BLaER1 treated with 17β-estradiol and CSF1 and Interleukin-3, amounts not matched to agents 10 nM and 100 nM (cell line): ENCODE results near the gene GPR135.
A peak's percentile ranks its signal among the peaks of the same experiment; 100 is the strongest.

Experiments used
- H3K27ac ChIP-seq, 11 experiments: shearing (Covaris generic); formaldehyde crosslinking; 2 replicates each; pipeline ENCODE4 v1.8.1; 2022
- H3K27me3 ChIP-seq, 11 experiments: shearing (Covaris generic); formaldehyde crosslinking; 2 replicates each; pipeline ENCODE4 v1.8.1; 2022
- H3K36me3 ChIP-seq, 11 experiments: shearing (Covaris generic); formaldehyde crosslinking; 2 replicates each; pipeline ENCODE4 v1.8.1; 2022
- H3K4me1 ChIP-seq, 10 experiments: shearing (Covaris generic); formaldehyde crosslinking; 2 replicates each; pipeline ENCODE4 v1.8.1; 2022
- H3K4me2 ChIP-seq, 11 experiments: shearing (Covaris generic); formaldehyde crosslinking; 2 replicates each; pipeline ENCODE4 v1.8.1; 2022
- H3K4me3 ChIP-seq, 10 experiments: shearing (Covaris generic); formaldehyde crosslinking; 2 replicates each; pipeline ENCODE4 v1.8.1; 2022
- H3K9ac ChIP-seq, 11 experiments: shearing (Covaris generic); formaldehyde crosslinking; 2 replicates each; pipeline ENCODE4 v1.8.1; 2022
- H3K9me3 ChIP-seq, 11 experiments: shearing (Covaris generic); formaldehyde crosslinking; replicated peaks in 1 of 11; 2 replicates each; pipeline ENCODE4 v1.8.1; 2022
- H4K20me1 ChIP-seq, 11 experiments: shearing (Covaris generic); formaldehyde crosslinking; 2 replicates each; pipeline ENCODE4 v1.8.1; 2022
- Cebpa-rat ChIP-seq, 11 experiments: shearing (Covaris generic); IDR thresholded peaks; 2 replicates each; pipeline ENCODE4 v1.8.1; 2022

GPR135 gene, protein sequence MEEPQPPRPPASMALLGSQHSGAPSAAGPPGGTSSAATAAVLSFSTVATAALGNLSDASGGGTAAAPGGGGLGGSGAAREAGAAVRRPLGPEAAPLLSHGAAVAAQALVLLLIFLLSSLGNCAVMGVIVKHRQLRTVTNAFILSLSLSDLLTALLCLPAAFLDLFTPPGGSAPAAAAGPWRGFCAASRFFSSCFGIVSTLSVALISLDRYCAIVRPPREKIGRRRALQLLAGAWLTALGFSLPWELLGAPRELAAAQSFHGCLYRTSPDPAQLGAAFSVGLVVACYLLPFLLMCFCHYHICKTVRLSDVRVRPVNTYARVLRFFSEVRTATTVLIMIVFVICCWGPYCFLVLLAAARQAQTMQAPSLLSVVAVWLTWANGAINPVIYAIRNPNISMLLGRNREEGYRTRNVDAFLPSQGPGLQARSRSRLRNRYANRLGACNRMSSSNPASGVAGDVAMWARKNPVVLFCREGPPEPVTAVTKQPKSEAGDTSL

DNA sequence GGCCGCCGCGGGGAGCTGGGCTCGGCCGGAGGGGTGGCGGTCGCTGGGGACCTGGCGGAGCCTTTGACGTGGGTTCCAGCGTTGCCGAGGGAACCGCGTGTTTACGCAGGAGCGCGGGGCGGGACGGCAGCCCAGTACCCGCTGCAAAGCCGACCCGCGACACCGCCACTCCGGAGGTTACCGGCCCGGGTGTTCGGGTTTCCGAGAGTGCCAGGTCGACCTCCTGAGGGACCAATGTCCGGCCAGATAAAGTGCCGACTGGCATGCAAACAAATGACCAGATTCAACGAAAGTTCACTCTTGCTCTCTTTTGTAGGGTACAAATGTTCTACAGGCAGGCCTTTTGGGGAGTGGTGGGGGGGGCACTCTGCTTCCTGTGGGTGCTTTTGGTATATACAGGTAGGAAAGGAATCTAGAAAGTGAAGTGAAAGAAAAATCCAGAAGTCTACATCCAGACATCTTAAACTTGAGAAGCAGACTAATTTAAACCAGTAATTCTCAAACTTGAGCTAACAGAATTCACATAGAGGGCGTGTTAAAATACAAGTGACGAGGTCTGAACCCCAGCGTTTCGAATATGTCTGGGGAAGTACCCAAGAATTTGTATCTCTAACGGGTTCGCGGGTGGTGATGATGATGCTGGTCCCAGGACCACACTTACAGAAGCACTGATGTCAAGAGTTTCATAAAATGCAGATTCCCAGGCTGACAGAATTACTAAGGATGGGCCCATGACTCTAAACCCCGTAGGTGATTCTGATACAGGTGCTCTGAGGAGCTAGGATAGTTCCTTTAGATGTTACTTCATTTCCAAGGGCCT, at the start of gene GPR135:
Gene GPR135 (minus strand): TSS at position 65 of the 820 bp plus-strand sequence. CDS start 154 bp downstream, outside the sequence.
- H4K20me1 ChIP-seq, result peaks cover 0 to 47% (median 33%) of the 10 kb centered on the region in 11 experiments; a peak in 18 of 22 replicates
- no peaks in the 10 kb centered on the region for H3K9me3 ChIP-seq
- H3K36me3 ChIP-seq, result peaks cover 0 to 26% (median 10%) of the 10 kb centered on the region in 11 experiments; a peak in 14 of 22 replicates
- peak within 1 kb of the TSS; percentile 28 to 74 (median 59); a peak in 21 of 22 replicates for H3K9ac ChIP-seq
- peaks cover 8 to 16% (median 12%) of the 10 kb centered on the region in 10 experiments for H3K4me1 ChIP-seq
- H3K4me2 ChIP-seq, result peak within 1 kb of the TSS; percentile 87 to 100 (median 98)
- peak within 1 kb of the TSS in 2 of 11 experiments; percentile 7 to 33; a peak in 2 of 22 replicates for H3K27ac ChIP-seq
- no peak for TF ChIP-seq Cebpa-rat (IDR thresholded peaks at IDR 0.05)
- peak within 1 kb of the TSS; percentile 58 to 78 (median 69) for H3K4me3 ChIP-seq
- peaks cover 36 to 49% (median 43%) of the 10 kb centered on the region in 11 experiments for H3K27me3 ChIP-seq

DNA sequence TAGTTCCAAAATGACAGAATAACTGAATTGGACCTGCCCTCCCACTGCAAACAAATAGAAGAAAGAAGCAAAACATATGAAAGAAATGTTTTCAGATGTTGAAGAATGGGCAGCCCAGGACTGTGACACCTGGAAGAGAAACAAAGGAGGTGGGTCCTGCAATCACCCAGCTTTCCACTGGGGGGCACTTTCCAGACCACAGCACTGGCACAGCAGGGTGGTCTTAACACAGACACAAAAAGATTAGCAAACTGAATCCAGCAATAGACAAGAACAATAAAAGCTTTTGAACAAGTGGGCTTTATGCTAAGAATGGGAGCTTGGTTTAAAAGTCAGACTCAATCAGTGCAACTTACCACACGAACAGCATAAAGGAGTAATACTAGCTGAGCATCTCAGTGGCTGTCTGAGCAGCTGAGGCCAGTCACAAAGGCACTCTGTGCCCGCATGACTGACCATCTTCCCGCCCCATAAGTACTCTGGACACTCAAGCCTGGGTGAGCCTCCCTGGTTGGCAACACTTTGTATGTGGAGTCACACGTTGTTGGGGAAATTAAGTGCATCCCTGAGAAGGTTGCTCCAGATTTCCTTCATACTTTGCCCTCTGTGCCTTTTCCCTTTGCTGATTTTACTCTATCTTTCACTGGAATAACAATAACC, 46.9 kb upstream of the GPR135 start:
- Histone ChIP-seq H3K9me3 (0 out of 22 replicates have a peak, but pooled peaks cover 0 to 5% (median 0%) of the 10 kb centered on the region in 11 experiments), H4K20me1 (peaks cover 0 to 4% (median 0%) of the 10 kb centered on the region in 11 experiments; a peak in 1 of 22 replicates), H3K9ac (no peak overlapping the region), H3K4me1 (no peaks in the 10 kb centered on the region), H3K27ac (no peak overlapping the region), H3K27me3 (no peaks in the 10 kb centered on the region), H3K4me2 (no peak overlapping the region), H3K4me3 (no peak overlapping the region), H3K36me3 (no peaks in the 10 kb centered on the region)
- no peak for TF ChIP-seq Cebpa-rat (IDR thresholded peaks at IDR 0.05)

DNA sequence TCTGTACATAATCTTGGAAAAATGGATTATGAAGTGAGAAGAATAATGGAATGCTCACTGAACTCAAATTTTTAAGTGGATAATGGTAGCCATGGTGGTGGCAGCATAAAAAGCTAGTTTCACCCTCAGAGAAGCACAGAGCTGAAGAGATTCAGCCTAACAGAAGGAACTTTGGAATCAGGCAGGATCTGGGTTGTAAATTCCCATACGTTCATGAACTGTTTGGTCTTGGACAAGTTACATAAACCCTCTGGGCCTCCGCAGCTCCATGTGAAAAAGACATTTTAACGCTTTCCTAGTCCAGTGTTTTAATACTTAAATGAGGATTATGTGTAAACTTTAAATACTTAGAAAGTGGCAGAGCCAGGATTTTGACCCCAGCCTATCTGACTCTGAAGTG, 45.8 kb upstream of the GPR135 start:
- peaks cover 0 to 4% (median 0%) of the 10 kb centered on the region in 11 experiments; a peak in 1 of 22 replicates for H4K20me1 ChIP-seq
- H3K4me3 ChIP-seq, result no peak overlapping the region
- H3K4me1 ChIP-seq, result no peaks in the 10 kb centered on the region
- no peak overlapping the region for H3K9ac ChIP-seq
- TF ChIP-seq Cebpa-rat (IDR thresholded peaks at IDR 0.05), result no peak
- H3K27ac ChIP-seq, result no peak overlapping the region
- peaks cover 0 to 5% (median 0%) of the 10 kb centered on the region in 11 experiments; a peak in 1 of 22 replicates for H3K36me3 ChIP-seq
- H3K9me3 ChIP-seq, result 0 out of 22 replicates have a peak, but pooled peaks cover 0 to 5% (median 0%) of the 10 kb centered on the region in 11 experiments
- H3K4me2 ChIP-seq, result no peak overlapping the region
- H3K27me3 ChIP-seq, result no peaks in the 10 kb centered on the region

DNA sequence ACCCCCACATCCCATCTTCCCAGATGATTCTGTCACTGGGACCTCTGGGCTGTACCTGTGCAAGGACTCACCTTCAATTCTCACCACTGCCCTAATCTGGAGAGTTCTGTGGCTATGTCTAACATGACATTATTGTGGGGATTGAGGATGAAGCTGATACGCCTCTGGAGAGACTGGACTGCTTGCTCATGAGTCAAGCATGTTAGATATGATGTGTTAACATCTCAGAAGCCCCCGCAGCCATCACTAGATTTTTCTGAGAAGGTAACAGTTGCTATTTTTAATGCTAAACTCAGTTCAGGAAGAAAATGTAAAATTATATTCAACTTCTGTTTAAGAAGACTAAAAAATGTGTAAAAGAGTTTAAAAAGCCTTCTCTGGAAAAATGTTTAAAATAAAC, 44.8 kb upstream of the GPR135 start:
- H3K9ac ChIP-seq, result no peak overlapping the region
- peaks cover 0 to 9% (median under 1%) of the 10 kb centered on the region in 11 experiments; a peak in 6 of 22 replicates for H3K36me3 ChIP-seq
- no peaks in the 10 kb centered on the region; a peak in 1 of 20 replicates for H3K4me1 ChIP-seq
- H3K27me3 ChIP-seq, result no peaks in the 10 kb centered on the region
- H4K20me1 ChIP-seq, result peaks cover 0 to 4% (median 0%) of the 10 kb centered on the region in 11 experiments; a peak in 1 of 22 replicates
- TF ChIP-seq Cebpa-rat (IDR thresholded peaks at IDR 0.05), result no peak
- H3K9me3 ChIP-seq, result 0 out of 22 replicates have a peak, but pooled peaks cover 0 to 5% (median 0%) of the 10 kb centered on the region in 11 experiments
- no peak overlapping the region for H3K4me3 ChIP-seq
- H3K27ac ChIP-seq, result no peak overlapping the region
- no peak overlapping the region for H3K4me2 ChIP-seq

DNA sequence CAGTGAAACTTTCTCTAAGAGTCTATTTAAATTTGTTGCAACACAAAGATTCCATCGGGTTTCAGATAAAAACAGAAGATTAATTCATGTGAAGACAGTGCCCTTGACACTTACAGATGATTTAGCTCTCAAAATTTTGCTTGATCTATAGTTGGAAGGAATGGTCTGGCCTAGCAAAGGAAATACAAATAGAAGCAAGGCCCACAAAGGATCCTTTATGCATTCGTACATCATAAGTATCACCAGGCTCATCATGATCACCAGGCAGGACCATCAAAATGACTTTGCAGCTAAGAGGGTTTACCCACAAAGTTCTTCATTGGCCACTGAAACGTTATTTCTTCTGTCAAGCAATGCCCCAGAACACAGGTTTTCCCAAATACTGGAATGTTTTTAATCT, 43.9 kb upstream of the GPR135 start:
- H3K9ac ChIP-seq, result no peak overlapping the region
- H3K27me3 ChIP-seq, result no peaks in the 10 kb centered on the region
- H3K36me3 ChIP-seq, result peaks cover 1 to 18% (median 7%) of the 10 kb centered on the region in 11 experiments; a peak in 17 of 22 replicates
- peaks cover 0 to 4% (median 0%) of the 10 kb centered on the region in 10 experiments; a peak in 1 of 20 replicates for H3K4me1 ChIP-seq
- H3K4me3 ChIP-seq, result no peak overlapping the region
- no peak overlapping the region for H3K27ac ChIP-seq
- no peak overlapping the region for H3K4me2 ChIP-seq
- TF ChIP-seq Cebpa-rat (IDR thresholded peaks at IDR 0.05), result no peak
- 0 out of 22 replicates have a peak, but pooled peaks cover 0 to 5% (median 0%) of the 10 kb centered on the region in 11 experiments for H3K9me3 ChIP-seq
- peaks cover 0 to 4% (median 0%) of the 10 kb centered on the region in 11 experiments; a peak in 1 of 22 replicates for H4K20me1 ChIP-seq

DNA sequence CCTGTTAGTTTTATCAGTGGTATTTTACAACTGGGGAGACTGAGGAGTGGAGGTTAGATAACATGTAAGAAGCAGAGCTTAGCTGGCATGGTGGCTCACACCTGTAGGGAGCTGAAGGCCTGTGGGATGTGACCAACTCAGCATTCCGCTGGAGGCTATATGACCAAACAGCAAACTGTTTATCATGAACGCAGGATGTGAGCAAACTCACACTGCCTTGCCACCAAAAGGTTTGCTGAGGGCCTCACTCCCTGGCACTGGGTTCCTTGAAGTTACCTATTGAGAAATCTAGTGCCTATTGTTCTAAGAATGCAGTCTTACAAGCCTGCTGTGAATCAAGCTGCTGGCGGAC, 42.5 kb upstream of the GPR135 start:
- no peak for TF ChIP-seq Cebpa-rat (IDR thresholded peaks at IDR 0.05)
- no peaks in the 10 kb centered on the region for H3K9me3 ChIP-seq
- peaks cover 0 to 4% (median 0%) of the 10 kb centered on the region in 10 experiments; a peak in 1 of 20 replicates for H3K4me1 ChIP-seq
- H3K36me3 ChIP-seq, result peaks cover 12 to 32% (median 20%) of the 10 kb centered on the region in 11 experiments; a peak in 20 of 22 replicates
- H3K27ac ChIP-seq, result no peak overlapping the region
- H3K9ac ChIP-seq, result no peak overlapping the region
- no peak overlapping the region for H3K4me3 ChIP-seq
- peaks cover 0 to 6% (median 0%) of the 10 kb centered on the region in 11 experiments; a peak in 2 of 22 replicates for H4K20me1 ChIP-seq
- H3K4me2 ChIP-seq, result no peak overlapping the region
- no peaks in the 10 kb centered on the region for H3K27me3 ChIP-seq

DNA sequence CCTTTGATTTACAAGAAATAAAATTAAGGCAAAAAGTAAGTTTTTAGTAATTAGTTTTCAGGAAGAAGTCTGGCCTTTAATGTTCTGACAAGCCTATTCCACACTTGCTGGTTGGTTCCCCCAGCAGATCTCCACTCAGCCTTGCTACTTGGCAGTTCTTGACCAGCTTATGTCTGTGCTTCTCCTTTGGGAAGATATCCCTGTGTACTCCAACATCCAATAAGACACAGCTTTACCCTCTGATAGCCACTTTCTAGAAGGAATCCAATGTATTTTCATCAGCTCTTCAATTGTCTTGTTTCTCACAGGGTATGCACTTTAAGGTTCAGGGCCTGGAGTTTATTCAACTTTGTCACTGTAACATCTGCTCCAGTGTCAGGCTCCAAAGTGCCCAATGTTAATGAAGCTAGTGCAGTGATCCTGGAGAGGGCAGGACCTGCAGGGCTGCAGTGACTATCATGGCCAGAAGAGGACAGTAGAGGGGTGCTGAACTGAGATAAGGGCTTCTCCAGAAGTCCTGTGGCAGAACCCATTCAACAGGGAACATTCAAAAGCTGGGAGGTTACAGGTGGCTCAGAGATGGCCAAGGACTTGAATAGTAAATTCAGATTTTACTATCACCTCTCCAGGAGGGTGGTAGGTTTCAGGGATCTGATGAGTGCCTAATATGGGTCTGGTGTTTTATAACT, 42.0 kb upstream of the GPR135 start:
- Histone ChIP-seq H4K20me1 (peaks cover 0 to 6% (median 0%) of the 10 kb centered on the region in 11 experiments; a peak in 2 of 22 replicates), H3K4me1 (peaks cover 0 to 4% (median 0%) of the 10 kb centered on the region in 10 experiments; a peak in 1 of 20 replicates), H3K9me3 (no peaks in the 10 kb centered on the region), H3K4me2 (no peak overlapping the region), H3K4me3 (no peak overlapping the region), H3K27me3 (no peaks in the 10 kb centered on the region), H3K27ac (no peak overlapping the region), H3K36me3 (peaks cover 12 to 37% (median 22%) of the 10 kb centered on the region in 11 experiments; a peak in 20 of 22 replicates), H3K9ac (no peak overlapping the region)
- TF ChIP-seq Cebpa-rat (IDR thresholded peaks at IDR 0.05), result no peak
